Activated CD4-positive, CD25-positive, alpha-beta regulatory T cell (primary cell): ENCODE data around the gene LRRN3.
A peak's percentile ranks its signal among the peaks of the same experiment; 100 is the strongest.

ENCODE experiments used
- DNase-seq, 4 experiments: peaks; one replicate each; lab custom pipeline; 2025; lab: John Stamatoyannopoulos, UW

Gene LRRN3

DNA sequence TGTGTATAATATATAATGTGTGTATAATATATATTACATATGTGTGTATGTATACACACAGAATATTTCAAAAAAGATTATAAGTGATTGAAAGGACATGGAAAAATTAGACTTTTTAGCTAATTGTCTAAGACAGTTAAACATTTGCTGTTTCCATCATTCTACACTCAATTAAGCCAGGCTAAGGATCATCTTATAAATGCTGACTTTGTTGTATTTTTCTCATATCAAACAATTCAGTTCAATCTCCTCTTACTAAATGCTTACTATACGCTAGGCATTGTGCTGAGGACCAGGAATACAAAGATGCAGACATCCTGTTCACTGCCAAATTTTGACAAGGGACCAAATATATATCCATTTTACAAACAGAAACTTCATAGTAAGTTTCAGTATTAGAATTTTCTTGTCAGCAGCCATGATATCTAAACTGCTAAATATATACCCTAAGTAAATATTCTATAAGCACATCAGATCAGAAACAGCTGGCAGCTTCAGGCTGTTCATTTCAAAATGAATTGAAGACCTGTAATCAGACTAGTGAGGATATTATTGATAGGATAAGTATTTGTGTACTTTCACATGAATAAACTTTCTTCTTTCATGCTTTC, 10.3 kb upstream of the LRRN3 start:
- no peak for DNase-seq

- no peak for DNase-seq
Observed at GRCh38 chr7:111081546-111082267, 9.2 kb upstream of the LRRN3 start.

DNA sequence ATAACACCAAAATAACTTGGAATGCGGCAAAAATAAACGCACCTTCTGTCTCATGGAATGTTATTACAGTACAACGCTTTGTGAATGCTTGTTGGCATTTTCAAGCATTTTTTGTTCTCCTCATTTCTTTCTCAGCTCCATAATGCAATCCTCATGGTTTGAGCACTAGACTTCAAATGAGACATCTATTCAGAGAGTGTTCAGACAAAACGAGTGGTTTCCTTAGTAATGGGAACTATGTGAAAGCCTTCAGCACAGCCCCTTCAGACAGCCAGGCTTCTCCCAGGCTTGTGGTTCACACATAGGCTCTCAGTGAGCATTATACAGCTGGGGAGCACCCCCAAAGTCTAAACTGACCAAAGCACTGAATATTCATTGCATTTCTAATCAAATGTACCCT, 8.6 kb upstream of the LRRN3 start:
- no peak for DNase-seq

GRCh38 chr7:111083413-111083812, 7.5 kb upstream of the LRRN3 start:
- peak in 1 of 4 experiments; percentile 5 for DNase-seq

DNA sequence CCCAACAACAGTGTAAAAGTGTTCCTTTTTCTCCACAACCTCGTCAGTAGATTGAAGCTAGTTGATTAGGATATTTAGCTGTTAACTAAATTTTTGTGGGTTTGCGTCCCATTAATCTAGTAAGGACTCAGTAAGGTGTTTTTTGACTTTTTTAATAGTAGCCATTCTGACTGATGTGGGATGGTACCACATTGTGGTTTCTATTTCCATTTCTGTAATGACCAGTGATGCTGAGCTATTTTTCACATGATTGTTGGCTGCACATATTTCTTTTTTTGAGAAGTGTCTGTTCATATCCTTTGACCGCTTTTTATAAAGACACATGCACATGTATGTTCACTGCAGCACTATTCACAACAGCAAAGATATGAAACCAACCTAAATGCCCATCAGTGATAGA, 5.6 kb upstream of the LRRN3 start:
- no peak for DNase-seq

DNA sequence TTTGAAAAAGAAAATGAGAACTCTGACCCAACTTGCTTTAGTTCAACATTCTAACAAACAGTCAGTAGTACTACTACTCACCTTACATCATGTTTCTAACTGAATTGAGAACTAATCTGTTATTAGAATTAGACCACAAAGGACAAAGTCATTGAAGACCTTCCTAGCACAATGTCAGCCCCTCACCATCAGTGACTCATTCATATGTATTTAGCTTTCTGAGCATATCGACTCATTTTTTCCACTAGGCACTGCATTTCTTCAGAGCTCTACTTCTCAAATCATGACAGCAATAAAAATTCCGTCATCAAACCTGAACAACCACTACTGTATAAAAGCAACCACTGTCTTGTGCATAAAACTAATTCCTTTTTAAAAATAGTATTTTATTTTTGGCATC, 4.4 kb upstream of the LRRN3 start:
- DNase-seq: no peak

- DNase-seq: no peak
Observed at GRCh38 chr7:111088328-111088727, 2.6 kb upstream of the LRRN3 start.

- DNase-seq: no peak
Observed at GRCh38 chr7:111089822-111090426, 1.0 kb upstream of the LRRN3 start.

- DNase-seq: no peak
Observed at GRCh38 chr7:111091593-111092358, 849 bp downstream of the LRRN3 start.

- no peak for DNase-seq
Observed at GRCh38 chr7:111092406-111093236, 1.7 kb downstream of the LRRN3 start.

DNA sequence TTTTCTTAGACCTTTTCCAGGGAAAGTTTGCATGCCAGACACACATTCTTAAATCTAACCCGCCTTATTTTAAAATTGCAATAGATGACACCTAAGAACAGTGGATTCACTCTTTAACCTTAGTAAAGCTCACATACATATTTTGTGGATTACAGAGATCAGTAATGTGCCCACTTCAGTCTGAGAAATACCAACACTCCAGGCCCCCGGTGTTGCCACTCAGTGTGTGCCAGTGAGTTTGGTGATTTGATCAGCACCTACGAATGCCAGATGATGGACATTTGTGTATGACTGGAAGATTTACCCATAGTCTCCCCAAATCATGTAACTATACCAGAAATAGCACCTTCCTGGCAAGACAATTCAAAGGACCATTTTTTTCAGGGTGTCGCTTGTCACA, 2.6 kb downstream of the LRRN3 start:
- DNase-seq: no peak

DNA sequence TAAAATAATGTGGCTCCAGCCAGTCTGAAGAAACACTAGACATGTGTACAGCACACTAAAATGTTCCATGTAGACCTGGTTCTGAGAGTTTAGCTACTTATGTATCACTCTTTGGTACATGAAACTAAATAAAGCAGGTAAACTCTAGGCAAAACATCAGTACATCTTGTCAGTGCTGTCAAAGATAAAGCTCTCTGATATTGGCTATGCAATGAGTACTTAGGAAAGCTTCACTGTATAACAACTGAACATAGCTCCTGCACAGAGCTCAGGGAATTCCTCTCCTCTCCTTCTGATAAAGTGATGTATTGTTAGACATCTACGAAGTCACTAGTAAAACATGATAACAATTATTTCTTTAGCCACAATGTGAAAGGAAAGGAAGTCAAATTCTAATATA, 3.5 kb downstream of the LRRN3 start:
- no peak for DNase-seq

GRCh38 chr7:111096997-111097396, 6.1 kb downstream of the LRRN3 start:
- no peak for DNase-seq

DNA sequence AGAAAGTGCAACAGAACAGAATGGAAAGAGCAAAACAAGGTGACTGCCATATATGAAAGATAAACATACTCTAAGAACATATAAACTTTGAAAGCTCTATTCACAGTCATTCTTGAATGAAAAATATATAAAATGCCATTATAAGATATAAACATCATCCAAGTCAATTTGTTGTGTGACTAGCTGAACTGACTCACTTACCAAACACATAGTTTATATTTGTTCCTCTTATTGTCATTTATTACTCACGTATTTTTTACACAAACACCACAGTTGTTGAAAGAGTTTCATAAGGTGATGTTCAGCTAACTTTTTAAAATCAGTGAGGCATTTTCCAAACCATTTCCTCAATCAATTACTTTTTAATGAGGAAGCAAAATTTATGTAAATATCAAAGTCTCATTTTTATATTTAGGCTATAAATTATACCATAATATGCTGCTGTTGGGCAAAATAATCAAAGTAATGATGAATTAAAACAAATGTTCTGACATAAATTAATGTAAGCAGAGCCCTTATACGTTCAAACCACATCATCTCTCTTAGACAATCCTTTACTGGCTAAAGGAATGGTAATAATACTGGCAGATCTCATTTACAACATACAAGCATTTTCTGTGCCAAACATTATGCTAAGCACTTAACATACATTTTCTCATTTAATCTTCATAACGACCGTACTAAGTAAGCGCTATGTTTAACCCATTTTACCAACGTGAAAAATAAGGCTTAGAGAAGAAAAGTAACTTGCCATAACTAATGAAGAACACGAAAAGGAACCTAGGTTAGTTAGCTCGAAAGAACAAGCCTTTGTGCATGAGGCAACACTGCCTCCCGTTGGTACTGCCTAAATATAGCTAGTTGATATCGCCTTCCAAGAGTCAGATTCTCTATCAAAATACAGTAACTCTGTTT, 7.3 kb downstream of the LRRN3 start:
- peak in 3 of 4 experiments; percentile 5 to 32 (median 11) for DNase-seq

- no peak for DNase-seq
Observed at GRCh38 chr7:111098926-111099250, 8.0 kb downstream of the LRRN3 start.

DNA sequence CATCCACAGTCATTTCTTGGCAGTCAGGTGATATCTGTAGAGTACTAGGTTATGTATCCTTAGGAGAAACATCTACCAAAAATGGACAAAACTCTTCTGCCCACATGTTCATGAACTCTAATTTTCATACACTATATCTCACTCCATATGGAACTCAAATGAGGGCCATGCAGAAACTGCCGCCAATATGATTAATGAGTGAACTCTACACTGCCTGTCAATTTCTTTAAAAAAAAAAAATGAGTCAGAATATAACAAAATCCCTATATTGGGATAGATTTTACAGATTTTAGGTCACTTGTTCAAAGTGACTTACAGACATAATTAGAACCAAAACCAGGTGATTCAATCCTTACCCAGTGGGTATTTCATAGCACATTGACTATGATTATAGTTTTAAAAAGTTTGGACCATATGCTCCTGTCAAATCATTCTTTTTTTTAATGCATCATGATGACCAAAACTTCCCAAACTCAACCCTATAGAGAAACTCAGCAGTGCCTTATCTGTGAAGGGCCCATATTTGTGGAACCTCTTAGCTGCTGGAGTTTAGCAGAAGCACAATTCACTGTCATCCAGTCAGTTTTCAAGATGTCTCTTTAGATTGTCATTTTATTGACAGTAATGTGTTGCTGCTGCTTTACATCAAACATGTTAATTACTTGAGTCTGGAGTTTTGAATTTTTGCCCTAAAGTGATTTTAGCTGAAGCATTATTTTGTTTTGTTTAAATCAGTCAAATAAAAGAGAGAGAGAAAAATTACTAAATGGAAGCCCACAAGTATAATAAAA, 11.1 kb downstream of the LRRN3 start:
- DNase-seq: no peak

DNA sequence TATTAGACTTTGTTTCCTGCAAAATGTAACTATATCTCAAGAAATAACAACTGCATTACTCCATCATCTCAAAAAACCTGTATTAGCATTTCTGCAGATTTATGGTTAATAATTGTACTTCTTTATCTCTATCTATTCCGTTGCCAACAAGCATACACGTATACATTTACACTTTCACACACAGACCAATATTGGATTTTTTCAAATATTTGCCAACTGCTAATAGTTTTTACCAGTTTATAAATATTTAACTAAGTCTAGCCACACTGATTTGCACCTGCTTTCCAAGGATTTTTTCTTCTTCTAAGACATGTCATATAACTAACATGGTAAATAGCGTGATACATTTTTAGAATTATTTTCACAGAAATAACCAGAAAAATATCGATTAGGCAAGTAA, 12.2 kb downstream of the LRRN3 start:
- DNase-seq: no peak

DNA sequence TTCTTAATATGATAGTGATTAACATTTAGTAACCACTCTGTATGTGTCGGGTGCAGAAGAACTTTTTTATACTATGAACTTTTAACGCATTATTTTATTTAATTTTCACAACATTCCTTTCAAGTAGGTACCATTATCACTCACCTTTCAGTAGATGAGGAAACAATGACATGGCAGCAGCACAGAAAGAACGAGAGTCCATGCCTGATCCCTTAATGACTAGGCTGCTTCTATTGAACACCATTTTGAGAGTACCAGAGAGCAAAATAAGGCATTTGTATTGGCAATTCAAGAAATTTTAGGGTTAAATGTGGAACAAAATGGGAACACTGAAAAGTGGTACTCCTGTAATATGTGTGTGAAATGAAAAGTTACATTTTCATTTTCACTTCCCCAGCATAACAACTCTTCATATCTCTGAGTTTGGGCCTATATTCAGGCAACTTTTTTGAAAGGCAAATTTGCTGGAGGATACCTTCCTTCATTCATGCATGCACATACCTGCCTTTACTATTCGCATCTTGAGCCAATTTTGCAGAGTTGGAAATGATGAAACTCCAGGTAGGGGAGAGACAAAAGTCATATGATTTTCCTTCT, 12.8 kb downstream of the LRRN3 start:
- no peak for DNase-seq

- no peak for DNase-seq
Observed at GRCh38 chr7:111104710-111105109, 13.8 kb downstream of the LRRN3 start.

GRCh38 chr7:111105269-111105668, 14.3 kb downstream of the LRRN3 start:
- no peak for DNase-seq
